Neural crest cell (in vitro differentiated cells): ENCODE results near the gene MEG3. TPM values are rescaled to one million over a fixed set of nuclear protein-coding genes. Genes with fewer than 3 reads are reported as not detected.

Source experiments
- DNase-seq: peaks from one replicate; pipeline ENCODE4 v3.0.0; 2021; ENCODE audit warnings: low read depth, mixed read lengths, low spot score
- H3K27ac Mint-ChIP-seq: one replicate; pipeline ENCODE4 v1.8.0; 2021; ENCODE audit warnings: mild to moderate bottlenecking, mixed read lengths; ENCODE audit not compliant: unreplicated experiment
- H3K27me3 Mint-ChIP-seq: 2 replicates; pipeline ENCODE4 v1.8.0; 2021; ENCODE audit warnings: low read depth, mild to moderate bottlenecking, mixed read lengths
- H3K36me3 Mint-ChIP-seq: 2 replicates; pipeline ENCODE4 v1.8.0; 2021; ENCODE audit warnings: low read depth, mild to moderate bottlenecking, mixed read lengths
- H3K4me1 Mint-ChIP-seq: 2 replicates; pipeline ENCODE4 v1.8.0; 2021; ENCODE audit warnings: mixed read lengths
- H3K4me3 Mint-ChIP-seq: one replicate; pipeline ENCODE4 v1.8.0; 2021; ENCODE audit warnings: mild to moderate bottlenecking, mixed read lengths
- H3K9me3 Mint-ChIP-seq: 2 replicates; pipeline ENCODE4 v1.8.0; 2021; ENCODE audit warnings: mixed read lengths
- CTCF ChIP-seq: fragments of 200-600 bp; sonication (generic); conservative IDR thresholded peaks from 2 replicates; pipeline ENCODE4 v1.5.0; 2021; ENCODE audit warnings: antibody characterized with exemption, mild to moderate bottlenecking
- total RNA-seq: library from RNA; stranded (reverse); gene quantifications from 2 replicates; pipeline ENCODE4 v1.2.1, GENCODE V29; 2021

The MEG3 gene
- total RNA-seq, 1 donor from 2014 or later, result 1.0 TPM

GRCh38 chr14:100844421-100844820 lies 18.5 kb downstream of the MEG3 start:
- Mint-ChIP-seq H3K9me3 (no peaks in the 10 kb centered on the region), H3K4me3 (no peak overlapping the region), H3K4me1 (peaks cover 37% of the 10 kb centered on the region), H3K27ac (no peak overlapping the region), H3K27me3 (peaks cover 5% of the 10 kb centered on the region), H3K36me3 (no peaks in the 10 kb centered on the region)
- TF ChIP-seq CTCF, result no peak
- no peak for DNase-seq

DNA sequence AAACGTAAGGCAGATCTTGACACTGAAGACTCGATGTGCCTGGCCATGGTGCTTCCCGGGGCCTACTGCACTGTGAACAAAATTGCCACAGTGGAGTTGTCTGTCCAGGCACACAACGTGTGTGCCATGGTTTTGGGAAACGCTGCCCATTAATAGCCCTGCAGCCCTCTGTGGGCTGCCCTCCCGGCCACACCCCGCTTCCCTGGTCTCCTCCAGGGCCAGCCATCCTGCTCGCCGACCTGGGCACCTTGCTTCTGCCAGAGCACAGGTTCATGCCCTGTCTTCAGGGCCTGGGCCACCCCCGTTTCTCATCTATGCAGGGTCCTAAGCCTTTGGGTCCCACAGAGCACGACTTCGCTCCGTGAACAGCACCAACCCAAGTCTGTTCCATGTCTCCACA lies 18.9 kb downstream of the MEG3 start:
- no peak overlapping the region for H3K27ac Mint-ChIP-seq
- TF ChIP-seq CTCF, result no peak
- H3K4me1 Mint-ChIP-seq, result peaks cover 34% of the 10 kb centered on the region
- H3K9me3 Mint-ChIP-seq, result no peaks in the 10 kb centered on the region
- no peaks in the 10 kb centered on the region for H3K36me3 Mint-ChIP-seq
- H3K27me3 Mint-ChIP-seq, result peaks cover 5% of the 10 kb centered on the region
- DNase-seq, result no peak
- no peak overlapping the region for H3K4me3 Mint-ChIP-seq

DNA sequence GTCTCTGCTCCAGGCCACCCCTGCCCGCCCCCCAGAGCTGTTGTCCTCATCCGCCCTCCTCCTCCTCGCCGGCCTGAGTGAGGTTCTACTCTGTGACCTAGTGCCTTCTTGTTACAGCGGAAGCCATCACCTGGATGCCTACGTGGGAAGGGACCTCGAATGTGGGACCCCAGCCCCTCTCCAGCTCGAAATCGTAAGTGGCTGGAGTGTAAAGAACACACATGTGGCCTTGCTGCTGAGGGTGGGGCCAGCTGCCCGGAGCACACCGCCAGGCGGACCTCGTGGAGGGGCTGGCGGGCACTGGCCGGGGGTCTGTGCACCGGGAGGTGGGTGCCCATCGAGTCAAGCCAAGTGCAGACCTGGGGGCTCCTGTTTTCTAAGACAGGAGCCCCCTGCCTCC lies 19.4 kb downstream of the MEG3 start:
- Mint-ChIP-seq H3K27ac (no peak overlapping the region), H3K4me3 (no peak overlapping the region), H3K36me3 (no peaks in the 10 kb centered on the region), H3K4me1 (peaks cover 29% of the 10 kb centered on the region), H3K9me3 (no peaks in the 10 kb centered on the region), H3K27me3 (peaks cover 5% of the 10 kb centered on the region)
- no peak for DNase-seq
- TF ChIP-seq CTCF, result no peak

- H3K27me3 Mint-ChIP-seq, result no peaks in the 10 kb centered on the region
- no peak overlapping the region for H3K27ac Mint-ChIP-seq
- no peak for TF ChIP-seq CTCF
- H3K4me1 Mint-ChIP-seq, result peaks cover 22% of the 10 kb centered on the region
- no peak overlapping the region for H3K4me3 Mint-ChIP-seq
- no peaks in the 10 kb centered on the region for H3K9me3 Mint-ChIP-seq
- DNase-seq, result no peak
- no peaks in the 10 kb centered on the region for H3K36me3 Mint-ChIP-seq
These were observed 20.5 kb downstream of the MEG3 start for GRCh38 chr14:100846309-100846859.

- no peaks in the 10 kb centered on the region for H3K36me3 Mint-ChIP-seq
- no peaks in the 10 kb centered on the region for H3K27me3 Mint-ChIP-seq
- peaks cover 8% of the 10 kb centered on the region for H3K4me1 Mint-ChIP-seq
- H3K27ac Mint-ChIP-seq, result no peak overlapping the region
- H3K4me3 Mint-ChIP-seq, result no peak overlapping the region
- TF ChIP-seq CTCF, result no peak
- no peak for DNase-seq
- no peaks in the 10 kb centered on the region for H3K9me3 Mint-ChIP-seq
These were observed 23.3 kb downstream of the MEG3 start for GRCh38 chr14:100849115-100849781.
